GM12878 (cell line): ENCODE measurements around the gene FANCE. TPM values are rescaled to one million over a fixed set of nuclear protein-coding genes. Genes with fewer than 3 reads are reported as not detected.
A peak's percentile ranks its signal among the peaks of the same experiment; 100 is the strongest.

ENCODE experiments used
- ATAC-seq: fragments of 200-7000 bp; cut with Tn5 transposase; 3 replicates; pipeline ENCODE4 v1.9.1; 2020; ENCODE audit warnings: mild to moderate bottlenecking, moderate library complexity
- BruUV-seq: library from RNA; stranded (reverse); fragments of 400-500 nt; replicated peaks from 2 replicates; lab custom pipeline; 2021; lab: Mats Ljungman, UMichigan
- CTCF ChIA-PET: fragments of 300-600 bp; sonication (Branson Sonifier 250); formaldehyde crosslinking; extraction: SDS; loops from one replicate; lab custom pipeline; 2021; ENCODE audit warnings: inconsistent platforms; lab: Yijun Ruan, JAX
- POLR2A ChIA-PET: fragments of 350-600 bp; formaldehyde crosslinking; extraction: SDS; loops from one replicate; lab custom pipeline; 2021; ENCODE audit warnings: inconsistent platforms; lab: Charles Lee
- RAD21 ChIA-PET: fragments of 300-600 bp; sonication (Branson Sonifier 250); formaldehyde crosslinking; loops from one replicate; lab custom pipeline; 2023; ENCODE audit warnings: antibody characterized with exemption; ENCODE audit not compliant: unreplicated experiment; lab: Charles Lee
- SMC1A ChIA-PET: fragments of 300-600 bp; sonication (Branson Sonifier 250); formaldehyde crosslinking; loops from one replicate; lab custom pipeline; 2023; ENCODE audit not compliant: unreplicated experiment, uncharacterized antibody; lab: Charles Lee
- DNase-seq: peaks from one replicate; pipeline ENCODE4 v3.0.0-alpha.2; 2011; ENCODE audit warnings: low read depth, low spot score
- FAIRE-seq: peaks from 3 replicates; lab custom pipeline; 2011; peaks lifted over from hg19 to GRCh38; lab: Jason Lieb, UNC
- H2AFZ ChIP-seq: 2 replicates; pipeline ENCODE4 v1.6.0; 2011; ENCODE audit warnings: low read depth, low read length, control low read depth; ENCODE audit not compliant: control insufficient read depth
- H3K27ac ChIP-seq: 2 replicates; pipeline ENCODE4 v1.5.1; 2011; ENCODE audit warnings: control low read depth; ENCODE audit not compliant: control insufficient read depth, insufficient read depth
- H3K27me3 ChIP-seq, 2 experiments: replicated peaks in 1 of 2; 2 replicates each; pipeline versions ENCODE4 v1.6.0 to v1.6.1; 2011; ENCODE audit warnings: low read length in 1 of 2; ENCODE audit not compliant: control insufficient read depth in 2 of 2, insufficient read depth in 2 of 2
- H3K36me3 ChIP-seq, 2 experiments: 2 replicates each; pipeline ENCODE4 v1.5.1; 2011; ENCODE audit warnings: low read length in 1 of 2; ENCODE audit not compliant: control insufficient read depth in 2 of 2, insufficient read depth in 2 of 2
- H3K4me1 ChIP-seq: 2 replicates; pipeline ENCODE4 v1.6.1; 2011; ENCODE audit warnings: mild to moderate bottlenecking, low read length, moderate library complexity, mixed read lengths; ENCODE audit not compliant: control insufficient read depth, insufficient read depth
- H3K4me2 ChIP-seq: 2 replicates; pipeline ENCODE4 v1.6.0; 2011; ENCODE audit warnings: control low read depth; ENCODE audit not compliant: control insufficient read depth, insufficient read depth
- H3K4me3 ChIP-seq: fragments of 200-600 bp; sonication (generic); 2 replicates; pipeline ENCODE4 v1.5.1; 2016
- H3K79me2 ChIP-seq: 2 replicates; pipeline ENCODE4 v1.6.0; 2011; ENCODE audit warnings: low read length; ENCODE audit not compliant: control insufficient read depth, insufficient read depth
- H3K9ac ChIP-seq: 2 replicates; pipeline ENCODE4 v1.8.0; 2011; ENCODE audit warnings: low read length, control low read depth, mixed read lengths; ENCODE audit not compliant: control insufficient read depth, insufficient read depth
- H3K9me3 ChIP-seq: replicated peaks from 3 replicates; pipeline ENCODE4 v1.5.1; 2011; ENCODE audit warnings: mild to moderate bottlenecking, low read length; ENCODE audit not compliant: control insufficient read depth, insufficient read depth
- H4K20me1 ChIP-seq: 2 replicates; pipeline ENCODE4 v1.6.0; 2011; ENCODE audit not compliant: control insufficient read depth, insufficient read depth
- BRCA1 ChIP-seq: IDR thresholded peaks from 2 replicates; pipeline ENCODE4 v1.6.1; 2011; ENCODE audit warnings: low read depth, low read length, improper control_type of control experiment
- CREB1 ChIP-seq: IDR thresholded peaks from 2 replicates; pipeline ENCODE4 v1.6.1; 2012; ENCODE audit warnings: low read depth, mild to moderate bottlenecking, inconsistent platforms
- E2F4 ChIP-seq: IDR thresholded peaks from 2 replicates; pipeline ENCODE4 v1.6.1; 2012; ENCODE audit warnings: low read depth, low read length, improper control_type of control experiment
- KDM1A ChIP-seq: fragments of 200-600 bp; sonication (generic); IDR thresholded peaks from 2 replicates; pipeline ENCODE4 v1.6.1; 2016; ENCODE audit warnings: borderline replicate concordance
- MYC ChIP-seq: IDR thresholded peaks from 2 replicates; pipeline ENCODE4 v1.6.1; 2011; ENCODE audit warnings: mild to moderate bottlenecking, low read length, moderate library complexity, inconsistent platforms; ENCODE audit not compliant: insufficient read depth, insufficient replicate concordance, insufficient read length, severe bottlenecking
- NFYA ChIP-seq: IDR thresholded peaks from 2 replicates; pipeline ENCODE4 v1.6.1; 2011; ENCODE audit warnings: low read depth, mild to moderate bottlenecking, low read length, improper control_type of control experiment, borderline replicate concordance
- RUNX3 ChIP-seq: IDR thresholded peaks from 2 replicates; pipeline ENCODE4 v1.6.1; 2012; ENCODE audit warnings: low read length, inconsistent platforms
- SP1 ChIP-seq: IDR thresholded peaks from one replicate; pipeline ENCODE4 v1.6.1; 2011; ENCODE audit warnings: low read depth, low read length
- USF2 ChIP-seq: IDR thresholded peaks from 2 replicates; pipeline ENCODE4 v1.6.1; 2011; ENCODE audit warnings: low read depth, low read length, improper control_type of control experiment, borderline replicate concordance
- ZNF217 ChIP-seq: fragments of 450-650 bp; IDR thresholded peaks from 2 replicates; pipeline ENCODE4 v1.6.1; 2017; ENCODE audit warnings: antibody characterized with exemption, mild to moderate bottlenecking
- WGBS: methylation state at CpG from one replicate; pipeline ENCODE4 v1.1.6; 2016; ENCODE audit warnings: low lambda C conversion rate; ENCODE audit not compliant: insufficient replicate concordance, insufficient coverage; ENCODE audit errors: missing lambda C conversion rate; 5-methylcytosine and 5-hydroxymethylcytosine counted together
- in situ Hi-C: fragments of 300-500 bp; cut with MboI; formaldehyde crosslinking; loops from 9 replicates; pipeline ENCODE4 v1.14.3; 2018; ENCODE audit warnings: mixed read lengths
- intact Hi-C: fragments of 100-400 bp; cut with micrococcal nuclease; formaldehyde crosslinking; loops from one replicate; pipeline ENCODE4 v1.14.2; 2022; ENCODE audit not compliant: unreplicated experiment
- polyA plus RNA-seq, 11 experiments: library from polyadenylated mRNA; depleted of rRNA in 4 of 11; unstranded in 6 of 11; stranded (reverse) in 5 of 11; fragments of >200 nt; fragmentation: Nextera tagmentation in 4 of 11; fragmentation: Illumina TruSeq in 1 of 11; extraction: Ambion mirVana in 4 of 11; extraction: Trizol in 1 of 11; gene quantifications; 1 replicate in 1 of 11; 2 replicates in 10 of 11; pipeline versions ENCODE4 v1.2.1 to v1.2.3, GENCODE V29; 2011 to 2016; ENCODE audit warnings: inconsistent platforms in 2 of 11, missing spikeins in 2 of 11, low read depth in 1 of 11
- total RNA-seq, 4 experiments: library from RNA; depleted of rRNA in 3 of 4; stranded (reverse); fragments of >200 nt in 3 of 4; fragmentation: Illumina TruSeq in 1 of 4; extraction: Trizol in 1 of 4; gene quantifications; 2 replicates each; pipeline versions ENCODE4 v1.2.1 to v1.2.3, GENCODE V29; 2013 to 2021

Gene FANCE
- total and polyA plus RNA-seq, 10 of the 15 experiments (the other 5 are each of a cell fraction or from before 2014, with no cell fraction given), result 3.0 to 13.3 (median 8.1) TPM

GRCh38 chr6:35454391-35455110 is 2.4 kb downstream of the FANCE start:
- no peak overlapping the region for H2AFZ ChIP-seq
- peak overlapping the region; percentile 9; the same call in 1 of the 2 replicates for H3K4me2 ChIP-seq
- TF ChIP-seq BRCA1, result no peak
- DNase-seq (no peak), FAIRE-seq (no peak), ATAC-seq (no peak)
- peaks cover 4% of the 10 kb centered on the region for H3K79me2 ChIP-seq
- RAD21 ChIA-PET, result interaction anchor here (1.1 to 8.7 kb wide), 2 partner anchors 111 to 282 kb away, joined by 3 to 125 read pairs; partner anchors contain the start of gene PPARD
- 96% methylated on average over 9 of the region's 9 CpGs for WGBS
- in situ Hi-C loops, result loop anchor here (5.0 kb wide), 1 partner anchor 112 kb away; the partner anchor contains the start of gene PPARD
- CTCF ChIA-PET, result interaction anchor here (1.0 to 1.8 kb wide), 2 partner anchors 13 to 127 kb away, joined by 3 to 10 read pairs; partner anchors contain the start of gene RPL10A
- no peak overlapping the region for H3K9ac ChIP-seq
- H4K20me1 ChIP-seq, result no peaks in the 10 kb centered on the region
- H3K27ac ChIP-seq, result no peak overlapping the region
- H3K9me3 ChIP-seq, result no peaks in the 10 kb centered on the region
- no peak overlapping the region for H3K4me3 ChIP-seq
- H3K27me3 ChIP-seq, result 0 out of 4 replicates have a peak, but pooled peaks cover 0 to 3% of the 10 kb centered on the region in 2 experiments
- peaks cover 2 to 6% of the 10 kb centered on the region in 2 experiments; a peak in 3 of 4 replicates for H3K36me3 ChIP-seq
- intact Hi-C loops, result no loop called here
- BruUV-seq, result no TSS peak
- SMC1A ChIA-PET, result interaction anchor here (0.7 to 1.8 kb wide), 2 partner anchors 17 to 63 kb away, joined by 4 to 7 read pairs; no protein-coding TSS in a partner anchor
- POLR2A ChIA-PET, result interaction anchor here (0.6 to 0.9 kb wide), 2 partner anchors 11 to 136 kb away, joined by 3 to 4 read pairs; no protein-coding TSS in a partner anchor
- peaks cover 10% of the 10 kb centered on the region for H3K4me1 ChIP-seq

- BruUV-seq, result no TSS peak
- H3K4me1 ChIP-seq, result peaks cover 7% of the 10 kb centered on the region
- peaks cover 2 to 10% of the 10 kb centered on the region in 2 experiments; a peak in 3 of 4 replicates for H3K36me3 ChIP-seq
- SMC1A ChIA-PET, result interaction anchor here (1.2 to 1.5 kb wide), 3 partner anchors 10 to 14 kb away, joined by 3 to 4 read pairs (median 3); partner anchors contain the start of gene RPL10A
- H3K27ac ChIP-seq, result no peak overlapping the region
- H3K9ac ChIP-seq, result no peak overlapping the region
- POLR2A ChIA-PET, result no interaction called here
- peaks cover 1% of the 10 kb centered on the region; the same call in 1 of the 2 replicates for H3K79me2 ChIP-seq
- no peak for DNase-seq
- intact Hi-C loops (no loop called here), in situ Hi-C loops (no loop called here)
- 91% methylated on average over 4 of the region's 4 CpGs for WGBS
- H3K4me2 ChIP-seq, result no peak overlapping the region
- H3K27me3 ChIP-seq, result no peaks in the 10 kb centered on the region
- H3K9me3 ChIP-seq, result no peaks in the 10 kb centered on the region
- no peak for ATAC-seq
- no peak overlapping the region for H2AFZ ChIP-seq
- no peak overlapping the region for H3K4me3 ChIP-seq
- no peak for FAIRE-seq
- H4K20me1 ChIP-seq, result no peaks in the 10 kb centered on the region
- CTCF ChIA-PET, result interaction anchor here (0.9 to 1.6 kb wide), 5 partner anchors 8 to 113 kb away, joined by 3 to 6 read pairs (median 3); no protein-coding TSS in a partner anchor
- RAD21 ChIA-PET, result interaction anchor here (0.6 to 1.5 kb wide), 5 partner anchors 8 to 155 kb away, joined by 3 to 4 read pairs (median 3); partner anchors contain the start of gene PPARD
- TF ChIP-seq RUNX3 (no peak), CREB1 (no peak), USF2 (no peak), NFYA (no peak), KDM1A (no peak), ZNF217 (no peak), SP1 (no peak), E2F4 (no peak), MYC (no peak)
These were observed 5.8 kb downstream of the FANCE start for GRCh38 chr6:35457907-35458306.
